ENCODE results near the gene LY6G6C. TPM values are rescaled to one million over a fixed set of nuclear protein-coding genes. Genes with fewer than 3 reads are reported as not detected.

Gene LY6G6C
- total and polyA plus RNA-seq, 2 of the 13 experiments (the other 11 are each of a cell fraction or from before 2014, with no cell fraction given): 0.15 TPM; not detected in 1

DNA sequence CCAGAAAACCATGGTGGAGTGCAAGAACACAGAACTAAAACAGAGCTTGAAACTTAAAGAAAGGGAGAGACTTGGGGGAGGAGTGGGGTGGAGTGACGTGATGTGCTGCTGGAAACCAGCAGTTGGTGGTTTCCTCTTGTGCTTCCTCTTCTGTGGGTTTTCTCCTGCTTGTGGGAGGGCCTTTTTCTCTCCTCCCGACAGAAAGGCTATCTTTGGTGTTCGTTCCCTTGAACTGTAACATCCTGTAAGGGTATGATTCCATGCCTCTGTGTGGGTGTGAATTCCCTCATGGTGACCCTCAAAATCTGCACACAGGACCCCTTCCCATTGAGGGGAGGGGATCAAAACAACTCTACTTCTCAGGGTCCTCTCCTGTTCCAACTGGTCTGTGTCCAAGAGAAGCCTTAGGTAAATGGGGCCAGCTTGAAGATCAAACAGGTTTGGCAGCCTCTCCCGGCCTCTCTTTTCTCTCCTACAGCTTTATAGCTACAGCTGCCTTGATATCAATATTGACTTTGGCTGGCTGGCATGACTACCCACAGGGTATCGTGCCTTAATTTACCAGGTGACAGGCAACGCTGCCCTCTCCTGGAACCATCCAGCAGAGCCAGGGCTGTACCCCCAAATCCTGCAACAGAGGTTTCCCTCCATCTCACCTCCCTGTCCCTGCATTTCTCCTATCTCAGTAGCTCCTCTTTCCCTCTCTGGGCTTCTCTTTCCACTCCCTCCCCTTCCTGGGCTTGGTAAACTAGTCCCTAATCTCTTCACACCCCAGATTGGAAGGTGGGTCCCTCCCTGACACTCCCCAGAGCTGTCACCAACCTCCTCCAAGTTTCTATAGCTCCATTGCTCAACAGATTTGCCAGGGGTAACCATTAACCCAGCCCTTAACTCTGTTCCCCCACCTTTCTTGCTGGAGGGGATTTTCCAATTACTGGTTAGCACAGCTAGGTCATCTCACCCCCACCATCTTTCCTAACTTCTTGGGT is 16.7 kb upstream of the LY6G6C start (continued):
- TF ChIP-seq JDP2 (CRISPR knock-in tag; IDR thresholded peaks at IDR 0.05; ENCODE audit: borderline replicate concordance) (no peak), RBM39 (IDR thresholded peaks at IDR 0.05; ENCODE audit: low read depth, low read length, poor library complexity, severe bottlenecking) (no peak), ELF3 (CRISPR knock-in tag; IDR thresholded peaks at IDR 0.05) (peak; percentile 85), ZBTB21 (CRISPR knock-in tag; IDR thresholded peaks at IDR 0.05) (no peak), SRY (CRISPR knock-in tag; IDR thresholded peaks at IDR 0.05) (no peak), ZNF24 (IDR thresholded peaks at IDR 0.05) (no peak), RAD21 (CRISPR knock-in tag; IDR thresholded peaks at IDR 0.05) (peak; percentile 38; the same call in 1 of the 2 replicates), NCOA1 (CRISPR knock-in tag; IDR thresholded peaks at IDR 0.05) (peak; percentile 35; the same call in 1 of the 2 replicates), CHCHD3 (CRISPR knock-in tag; IDR thresholded peaks at IDR 0.05) (no peak)
- TF ChIP-seq, protein P1, sequence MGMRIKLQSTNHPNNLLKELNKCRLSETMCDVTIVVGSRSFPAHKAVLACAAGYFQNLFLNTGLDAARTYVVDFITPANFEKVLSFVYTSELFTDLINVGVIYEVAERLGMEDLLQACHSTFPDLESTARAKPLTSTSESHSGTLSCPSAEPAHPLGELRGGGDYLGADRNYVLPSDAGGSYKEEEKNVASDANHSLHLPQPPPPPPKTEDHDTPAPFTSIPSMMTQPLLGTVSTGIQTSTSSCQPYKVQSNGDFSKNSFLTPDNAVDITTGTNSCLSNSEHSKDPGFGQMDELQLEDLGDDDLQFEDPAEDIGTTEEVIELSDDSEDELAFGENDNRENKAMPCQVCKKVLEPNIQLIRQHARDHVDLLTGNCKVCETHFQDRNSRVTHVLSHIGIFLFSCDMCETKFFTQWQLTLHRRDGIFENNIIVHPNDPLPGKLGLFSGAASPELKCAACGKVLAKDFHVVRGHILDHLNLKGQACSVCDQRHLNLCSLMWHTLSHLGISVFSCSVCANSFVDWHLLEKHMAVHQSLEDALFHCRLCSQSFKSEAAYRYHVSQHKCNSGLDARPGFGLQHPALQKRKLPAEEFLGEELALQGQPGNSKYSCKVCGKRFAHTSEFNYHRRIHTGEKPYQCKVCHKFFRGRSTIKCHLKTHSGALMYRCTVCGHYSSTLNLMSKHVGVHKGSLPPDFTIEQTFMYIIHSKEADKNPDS (CRISPR knock-in tag; IDR thresholded peaks at IDR 0.05): no peak; the same call in 1 of the 2 replicates
- TF ChIP-seq, protein P2, sequence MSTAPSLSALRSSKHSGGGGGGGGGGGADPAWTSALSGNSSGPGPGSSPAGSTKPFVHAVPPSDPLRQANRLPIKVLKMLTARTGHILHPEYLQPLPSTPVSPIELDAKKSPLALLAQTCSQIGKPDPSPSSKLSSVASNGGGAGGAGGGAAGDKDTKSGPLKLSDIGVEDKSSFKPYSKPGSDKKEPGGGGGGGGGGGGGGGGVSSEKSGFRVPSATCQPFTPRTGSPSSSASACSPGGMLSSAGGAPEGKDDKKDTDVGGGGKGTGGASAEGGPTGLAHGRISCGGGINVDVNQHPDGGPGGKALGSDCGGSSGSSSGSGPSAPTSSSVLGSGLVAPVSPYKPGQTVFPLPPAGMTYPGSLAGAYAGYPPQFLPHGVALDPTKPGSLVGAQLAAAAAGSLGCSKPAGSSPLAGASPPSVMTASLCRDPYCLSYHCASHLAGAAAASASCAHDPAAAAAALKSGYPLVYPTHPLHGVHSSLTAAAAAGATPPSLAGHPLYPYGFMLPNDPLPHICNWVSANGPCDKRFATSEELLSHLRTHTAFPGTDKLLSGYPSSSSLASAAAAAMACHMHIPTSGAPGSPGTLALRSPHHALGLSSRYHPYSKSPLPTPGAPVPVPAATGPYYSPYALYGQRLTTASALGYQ (CRISPR knock-in tag; IDR thresholded peaks at IDR 0.05): peak; percentile 97
- TF ChIP-seq, protein P3, sequence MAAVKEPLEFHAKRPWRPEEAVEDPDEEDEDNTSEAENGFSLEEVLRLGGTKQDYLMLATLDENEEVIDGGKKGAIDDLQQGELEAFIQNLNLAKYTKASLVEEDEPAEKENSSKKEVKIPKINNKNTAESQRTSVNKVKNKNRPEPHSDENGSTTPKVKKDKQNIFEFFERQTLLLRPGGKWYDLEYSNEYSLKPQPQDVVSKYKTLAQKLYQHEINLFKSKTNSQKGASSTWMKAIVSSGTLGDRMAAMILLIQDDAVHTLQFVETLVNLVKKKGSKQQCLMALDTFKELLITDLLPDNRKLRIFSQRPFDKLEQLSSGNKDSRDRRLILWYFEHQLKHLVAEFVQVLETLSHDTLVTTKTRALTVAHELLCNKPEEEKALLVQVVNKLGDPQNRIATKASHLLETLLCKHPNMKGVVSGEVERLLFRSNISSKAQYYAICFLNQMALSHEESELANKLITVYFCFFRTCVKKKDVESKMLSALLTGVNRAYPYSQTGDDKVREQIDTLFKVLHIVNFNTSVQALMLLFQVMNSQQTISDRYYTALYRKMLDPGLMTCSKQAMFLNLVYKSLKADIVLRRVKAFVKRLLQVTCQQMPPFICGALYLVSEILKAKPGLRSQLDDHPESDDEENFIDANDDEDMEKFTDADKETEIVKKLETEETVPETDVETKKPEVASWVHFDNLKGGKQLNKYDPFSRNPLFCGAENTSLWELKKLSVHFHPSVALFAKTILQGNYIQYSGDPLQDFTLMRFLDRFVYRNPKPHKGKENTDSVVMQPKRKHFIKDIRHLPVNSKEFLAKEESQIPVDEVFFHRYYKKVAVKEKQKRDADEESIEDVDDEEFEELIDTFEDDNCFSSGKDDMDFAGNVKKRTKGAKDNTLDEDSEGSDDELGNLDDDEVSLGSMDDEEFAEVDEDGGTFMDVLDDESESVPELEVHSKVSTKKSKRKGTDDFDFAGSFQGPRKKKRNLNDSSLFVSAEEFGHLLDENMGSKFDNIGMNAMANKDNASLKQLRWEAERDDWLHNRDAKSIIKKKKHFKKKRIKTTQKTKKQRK (IDR thresholded peaks at IDR 0.05; ENCODE audit: low read length): no peak
- TF ChIP-seq, protein P4, sequence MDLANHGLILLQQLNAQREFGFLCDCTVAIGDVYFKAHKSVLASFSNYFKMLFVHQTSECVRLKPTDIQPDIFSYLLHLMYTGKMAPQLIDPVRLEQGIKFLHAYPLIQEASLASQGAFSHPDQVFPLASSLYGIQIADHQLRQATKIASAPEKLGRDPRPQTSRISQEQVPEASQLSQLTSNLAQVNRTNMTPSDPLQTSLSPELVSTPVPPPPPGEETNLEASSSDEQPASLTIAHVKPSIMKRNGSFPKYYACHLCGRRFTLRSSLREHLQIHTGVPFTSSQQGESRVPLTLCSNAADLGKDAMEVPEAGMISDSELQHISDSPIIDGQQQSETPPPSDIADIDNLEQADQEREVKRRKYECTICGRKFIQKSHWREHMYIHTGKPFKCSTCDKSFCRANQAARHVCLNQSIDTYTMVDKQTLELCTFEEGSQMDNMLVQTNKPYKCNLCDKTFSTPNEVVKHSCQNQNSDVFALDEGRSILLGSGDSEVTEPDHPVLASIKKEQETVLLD (CRISPR knock-in tag; IDR thresholded peaks at IDR 0.05; ENCODE audit: low read depth): no peak

Data from HepG2 (cell line).